Activated CD8-positive, alpha-beta memory T cell treated with anti-CD3 and anti-CD28 coated beads, Interleukin-2, amount 50 U/mL, for 1 hour (primary cell): ENCODE data around the gene MOB1A.
"Not testable (repeated sequence)": the region's sequence is repeated elsewhere in the genome, so short reads cannot be mapped to it uniquely, and the experiment has no call there.

ENCODE experiments used
- DNase-seq: peaks from one replicate; pipeline ENCODE4 v3.0.0-alpha.2; 2020; ENCODE audit errors: extremely low read depth

The MOB1A gene

DNA sequence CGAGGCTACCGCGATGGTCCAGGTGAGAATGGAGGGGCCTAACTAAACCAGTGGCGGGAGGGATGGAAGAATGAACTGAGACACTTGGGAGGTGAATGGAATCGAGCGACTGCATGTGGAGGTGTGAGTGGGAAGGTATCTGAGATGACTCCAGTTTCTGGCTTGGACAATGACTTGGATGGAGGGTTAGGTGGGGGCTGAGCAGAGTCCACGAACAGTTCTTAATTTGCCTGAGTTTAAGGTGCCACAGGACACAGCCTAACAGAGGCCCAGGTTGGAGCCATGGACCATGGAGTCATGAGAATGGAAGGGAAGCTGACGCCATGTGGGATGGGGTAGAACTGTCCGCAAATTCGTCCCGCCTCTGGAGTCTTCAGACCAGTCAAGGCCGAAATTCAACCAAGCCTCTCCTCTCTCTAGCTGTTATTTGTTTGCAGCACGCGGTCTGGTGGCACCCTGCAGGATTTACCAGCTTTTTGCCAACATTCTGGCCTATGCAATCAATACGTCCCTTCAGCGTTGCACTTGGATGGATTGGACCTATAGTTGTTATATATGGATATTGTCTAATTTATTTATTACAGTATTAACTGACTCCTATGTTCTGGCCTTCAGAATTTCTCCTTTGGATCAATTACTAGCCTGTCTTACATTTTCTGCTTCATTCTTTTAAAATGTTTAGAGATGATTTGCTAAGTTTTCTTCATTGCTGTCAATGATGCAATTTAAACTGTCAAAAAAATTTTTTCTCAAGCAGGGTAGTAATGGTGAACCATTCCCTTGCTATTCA lies 30.0 kb downstream of the MOB1A start:
- DNase-seq: no peak

DNA sequence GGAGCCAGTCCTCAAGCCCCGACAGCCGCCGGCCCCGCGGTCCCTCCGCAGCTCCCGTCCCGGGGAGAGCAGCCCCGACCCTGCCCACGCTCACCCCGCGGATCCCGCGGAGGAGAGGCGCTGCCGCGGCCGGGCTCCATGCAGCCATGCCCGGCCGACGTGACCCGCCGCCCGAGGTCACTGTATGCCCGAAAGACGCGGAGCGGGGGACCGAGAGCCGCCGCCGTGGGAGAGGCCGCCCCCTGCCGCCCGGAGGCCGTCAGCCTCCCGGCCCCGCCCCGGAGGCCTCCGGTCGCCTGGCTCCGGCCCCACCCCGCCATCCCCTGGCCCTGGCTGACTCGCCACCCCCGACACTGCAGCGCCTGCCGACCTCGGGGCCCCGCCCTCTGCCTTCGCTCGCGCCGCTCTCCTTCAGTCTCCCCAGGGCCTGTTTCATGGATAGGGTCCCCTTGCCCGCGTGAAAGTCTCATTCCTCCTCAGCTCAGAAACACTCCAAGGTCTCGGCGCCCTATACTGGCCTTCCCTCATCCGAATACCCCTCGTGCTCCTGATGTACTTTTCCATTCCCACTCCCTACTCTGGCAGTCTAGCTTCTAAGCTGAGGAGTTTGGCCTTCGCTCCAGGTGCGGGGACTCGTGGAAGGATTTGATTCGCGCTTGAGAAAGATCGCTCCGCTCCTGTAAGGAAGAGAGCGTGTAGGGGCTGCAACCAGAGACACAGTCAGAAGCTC lies 30.8 kb downstream of the MOB1A start, which contains the start of gene BOLA3:
TSS of gene BOLA3 (minus strand) at position 186 of the 730 bp plus-strand sequence. CDS start at position 148, 38 bp downstream.
- DNase-seq: peak; percentile 47

DNA sequence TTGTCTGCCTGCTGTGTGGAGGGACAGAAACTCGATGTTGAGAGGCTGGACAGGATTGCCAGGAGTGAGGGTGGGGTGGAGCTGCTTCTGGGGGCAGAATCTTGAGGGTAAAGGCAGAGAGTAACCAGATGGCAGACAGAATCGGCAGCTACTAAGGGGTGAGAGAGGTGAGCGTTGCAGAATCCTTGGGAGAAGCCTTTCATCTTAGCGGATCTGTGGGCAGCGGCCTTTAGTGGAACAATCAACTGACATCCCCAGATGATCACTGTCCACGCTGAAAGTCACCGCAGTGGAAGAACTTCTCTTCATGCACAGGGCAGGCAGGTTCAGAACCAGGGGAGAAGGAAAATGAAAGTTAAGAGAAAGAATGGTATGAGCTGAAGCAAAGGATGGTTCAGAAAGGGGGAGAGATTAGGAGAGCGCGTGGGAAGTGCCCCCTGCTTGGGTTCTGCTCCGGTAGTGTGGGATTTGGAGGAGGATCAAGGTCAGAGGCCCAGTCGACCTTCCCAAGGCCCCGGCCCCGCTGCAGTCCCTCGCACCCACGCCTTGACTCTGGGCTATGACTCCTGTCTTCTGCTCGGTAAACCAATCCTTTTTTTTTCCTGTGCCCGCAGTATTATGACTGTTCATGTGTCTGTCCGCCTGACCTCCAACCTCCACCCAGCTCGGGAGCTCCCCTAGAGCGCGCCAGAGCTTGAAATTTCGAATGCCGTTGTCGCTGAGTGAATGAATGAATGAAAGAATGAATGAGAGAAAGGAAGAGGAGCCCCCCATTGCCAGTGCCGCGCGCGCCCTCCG lies 31.6 kb downstream of the MOB1A start:
- no peak for DNase-seq

DNA sequence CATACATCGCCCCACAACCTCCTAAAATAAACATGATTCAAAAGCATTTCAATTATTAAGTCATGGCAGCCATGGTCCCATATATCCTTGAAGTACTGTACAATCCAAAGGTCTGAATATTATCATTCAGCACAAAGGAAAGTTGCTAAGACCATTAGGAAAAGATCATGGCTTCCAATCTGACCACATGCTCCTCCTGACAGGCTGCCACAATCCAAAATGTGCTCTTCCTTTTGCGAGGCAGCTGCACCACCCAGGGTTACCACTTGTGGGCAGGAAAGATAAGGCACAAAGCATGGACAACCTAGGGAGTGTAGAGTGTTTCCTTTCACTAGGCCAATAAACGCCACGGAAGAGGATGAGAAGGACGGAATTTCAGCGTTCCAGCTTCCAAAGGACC lies 36.3 kb downstream of the MOB1A start:
- DNase-seq: no peak

DNA sequence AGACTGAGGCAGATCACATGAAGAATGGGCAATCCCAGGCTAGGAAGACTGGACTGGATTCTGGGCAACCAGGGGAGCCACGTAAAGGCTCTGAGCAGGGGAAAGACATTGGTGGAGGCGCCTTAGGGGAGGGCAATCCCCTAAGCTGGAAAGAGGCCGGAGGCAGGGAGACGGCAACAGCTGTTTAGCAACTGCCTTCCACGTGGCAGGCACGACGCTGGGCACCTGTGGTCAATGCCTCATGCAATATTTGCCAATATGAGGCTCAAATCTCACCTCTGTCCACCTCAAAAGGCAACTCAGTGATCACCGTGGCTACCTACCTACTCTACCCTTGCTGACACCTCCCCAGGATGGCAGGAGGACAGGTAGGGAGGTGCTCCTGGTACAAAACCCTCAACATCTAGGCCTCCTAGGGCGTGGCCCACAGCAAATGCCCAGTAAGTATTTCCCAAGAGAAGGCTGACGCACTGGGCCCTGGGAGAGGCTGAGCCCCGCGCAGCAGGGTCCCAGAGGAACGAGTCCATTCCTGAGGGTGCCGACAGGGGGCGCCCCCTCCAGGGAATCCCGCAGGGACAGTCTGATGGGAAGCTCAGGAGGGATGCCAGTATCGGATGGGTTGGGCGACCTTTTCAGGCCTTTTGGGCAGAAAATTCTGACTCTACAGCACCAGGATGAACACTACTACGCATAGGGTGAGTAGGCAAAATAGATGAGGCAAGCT lies 39.9 kb downstream of the MOB1A start:
- no peak for DNase-seq

DNA sequence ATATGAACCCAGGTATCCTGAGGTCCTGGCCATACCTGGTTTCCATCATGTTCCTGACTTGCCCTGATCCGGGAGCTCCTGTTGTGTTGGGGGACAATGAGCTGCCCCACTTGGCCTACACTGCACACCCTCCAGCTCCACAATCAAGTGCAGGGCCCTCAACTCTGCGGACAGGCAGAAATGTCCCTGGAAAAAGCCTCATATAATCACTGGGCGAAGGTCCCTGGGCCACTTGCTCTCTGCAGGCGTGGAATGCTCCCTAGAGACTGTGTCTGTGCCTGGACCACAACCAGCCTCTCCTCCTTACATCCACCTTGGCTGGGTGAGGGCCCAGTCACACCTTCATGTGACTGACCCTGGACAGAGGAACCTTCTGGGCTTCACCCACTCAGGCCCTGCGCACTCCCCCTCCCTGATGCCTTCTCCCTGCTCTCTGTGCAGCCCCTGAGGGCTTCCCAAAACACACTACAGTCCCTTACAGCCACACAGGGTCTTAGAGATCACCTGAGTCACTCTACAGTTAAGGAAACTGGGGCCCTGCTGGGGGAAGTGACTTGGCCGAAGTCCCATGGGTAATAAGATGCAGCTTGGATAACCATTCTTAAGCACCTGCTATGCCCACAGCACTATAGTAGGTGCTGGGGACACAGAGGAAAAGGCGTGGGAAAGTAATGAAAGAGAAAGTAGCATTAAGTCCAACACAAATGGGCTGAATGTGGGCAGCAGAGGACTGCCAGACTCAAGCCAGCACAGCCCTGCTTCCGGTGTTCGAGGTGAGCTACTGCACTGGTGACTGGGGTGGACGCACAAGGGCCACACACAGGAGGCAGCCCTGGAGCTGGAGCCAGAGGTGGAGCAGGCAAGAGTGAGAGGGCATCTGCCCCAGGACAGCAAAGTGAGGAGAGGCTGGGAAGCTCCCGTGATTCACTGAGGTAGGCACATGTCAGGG lies 40.8 kb downstream of the MOB1A start:
- no peak for DNase-seq

DNA sequence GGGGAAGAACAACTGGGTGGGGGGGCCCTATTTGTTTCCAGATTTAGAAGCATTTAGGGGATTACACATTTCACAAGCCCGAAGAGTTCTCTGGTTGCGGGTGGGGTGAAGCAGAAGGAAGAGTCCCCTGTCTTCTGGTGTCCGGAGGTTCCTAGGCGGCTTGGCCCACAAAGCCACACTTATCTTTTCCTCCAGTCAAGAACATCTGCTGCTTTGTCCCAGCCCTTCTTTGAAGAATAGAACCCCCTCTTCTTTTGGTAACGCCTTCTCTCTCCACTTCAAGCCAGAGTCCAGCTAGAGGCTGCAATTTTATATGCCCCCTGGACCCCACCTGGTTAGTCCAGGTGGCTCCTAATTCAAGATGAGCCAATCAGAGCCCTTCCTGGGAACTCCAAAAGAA lies 46.8 kb downstream of the MOB1A start:
- no peak for DNase-seq

DNA sequence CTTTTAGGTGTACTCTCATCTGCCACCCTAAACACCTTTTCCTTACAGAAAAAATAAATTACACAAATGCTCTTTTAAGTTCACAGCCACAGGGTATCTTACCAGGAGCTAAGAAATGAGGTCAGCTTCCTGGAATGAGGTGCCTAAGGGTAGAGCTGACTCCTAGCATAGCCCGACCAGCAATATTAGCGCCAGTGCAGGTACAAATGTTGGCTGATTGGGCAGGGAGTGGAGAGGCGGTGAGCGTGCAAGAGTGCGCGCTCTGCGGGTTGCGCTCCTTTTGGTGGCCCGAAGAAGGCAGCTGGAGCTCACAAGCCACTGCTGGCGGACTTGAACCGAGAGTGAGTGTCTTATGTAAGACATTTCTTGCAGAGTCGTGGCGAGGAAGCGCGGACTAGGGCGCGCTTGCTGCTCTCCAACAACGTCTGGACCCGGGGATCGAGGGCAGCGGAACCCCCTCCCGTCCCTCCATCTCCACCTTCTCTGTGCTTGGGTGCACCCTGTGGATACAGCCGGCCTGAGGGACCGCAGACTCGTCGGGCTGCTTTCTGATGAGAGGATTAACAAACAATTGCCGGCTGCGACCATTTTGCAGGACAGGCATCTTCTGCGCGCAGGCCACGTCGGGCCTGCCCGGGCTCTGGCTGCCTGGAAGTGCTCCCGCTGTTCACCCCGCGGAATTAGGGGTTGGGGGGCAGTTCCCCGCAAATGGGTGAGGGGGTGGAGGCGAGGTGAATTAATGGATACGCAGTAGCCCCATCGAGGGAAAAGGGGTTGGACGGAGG lies 48.3 kb downstream of the MOB1A start:
- no peak for DNase-seq

DNA sequence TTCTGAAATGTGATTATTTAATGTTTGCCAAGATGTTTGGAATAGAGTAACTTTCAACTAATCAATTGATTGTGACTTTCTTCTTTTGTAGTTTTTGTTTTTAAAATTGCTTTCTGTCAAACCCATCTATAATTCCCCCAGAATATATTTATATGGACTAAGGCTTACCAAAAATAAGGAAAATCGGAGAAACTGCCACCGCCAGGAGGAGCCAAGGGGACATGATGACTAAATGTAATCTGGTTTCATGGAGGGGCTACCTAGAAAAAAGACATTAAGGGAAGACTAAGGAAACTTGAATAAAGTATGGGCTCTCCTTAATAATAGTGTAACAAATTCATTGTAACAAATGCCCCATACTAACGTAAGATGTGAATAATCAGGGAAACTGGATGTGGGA lies 50.5 kb downstream of the MOB1A start:
- no peak for DNase-seq

DNA sequence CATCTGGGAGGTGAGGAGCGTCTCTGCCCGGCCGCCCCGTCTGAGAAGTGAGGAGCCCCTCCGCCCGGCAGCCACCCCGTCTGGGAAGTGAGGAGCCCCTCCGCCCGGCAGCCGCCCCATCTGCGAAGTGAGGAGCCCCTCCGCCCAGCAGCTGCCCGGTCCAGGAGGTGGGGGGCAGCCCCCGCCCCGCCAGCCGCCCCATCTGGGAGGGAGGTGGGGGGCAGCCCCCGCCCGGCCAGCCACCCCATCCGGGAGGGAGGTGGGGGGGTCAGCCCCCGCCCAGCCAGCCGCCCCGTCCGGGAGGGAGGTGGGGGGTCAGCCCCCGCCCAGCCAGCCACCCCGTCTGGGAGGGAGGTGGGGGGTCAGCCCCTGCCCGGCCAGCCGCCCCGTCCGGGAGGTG lies 54.7 kb downstream of the MOB1A start:
- not testable (repeated sequence) for DNase-seq

DNA sequence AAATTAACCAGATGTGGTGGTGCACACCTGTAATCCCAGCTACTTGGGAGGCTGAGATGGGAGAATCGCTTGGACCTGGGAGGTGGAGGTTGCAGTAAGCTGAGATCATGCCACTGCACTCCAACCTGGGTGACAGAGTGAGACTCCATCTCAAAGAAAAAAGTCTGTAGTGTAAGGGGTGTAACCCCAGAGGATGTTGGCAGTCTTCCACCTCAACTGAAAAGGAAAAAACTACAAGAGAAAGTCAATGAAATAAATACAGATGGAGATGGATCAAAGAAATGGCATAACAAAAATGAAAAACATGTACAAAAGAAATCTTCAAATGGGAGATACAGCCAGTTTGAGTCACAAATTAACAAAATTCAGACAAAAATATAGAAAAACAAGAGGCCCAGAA lies 56.8 kb downstream of the MOB1A start:
- DNase-seq: not testable (repeated sequence)

DNA sequence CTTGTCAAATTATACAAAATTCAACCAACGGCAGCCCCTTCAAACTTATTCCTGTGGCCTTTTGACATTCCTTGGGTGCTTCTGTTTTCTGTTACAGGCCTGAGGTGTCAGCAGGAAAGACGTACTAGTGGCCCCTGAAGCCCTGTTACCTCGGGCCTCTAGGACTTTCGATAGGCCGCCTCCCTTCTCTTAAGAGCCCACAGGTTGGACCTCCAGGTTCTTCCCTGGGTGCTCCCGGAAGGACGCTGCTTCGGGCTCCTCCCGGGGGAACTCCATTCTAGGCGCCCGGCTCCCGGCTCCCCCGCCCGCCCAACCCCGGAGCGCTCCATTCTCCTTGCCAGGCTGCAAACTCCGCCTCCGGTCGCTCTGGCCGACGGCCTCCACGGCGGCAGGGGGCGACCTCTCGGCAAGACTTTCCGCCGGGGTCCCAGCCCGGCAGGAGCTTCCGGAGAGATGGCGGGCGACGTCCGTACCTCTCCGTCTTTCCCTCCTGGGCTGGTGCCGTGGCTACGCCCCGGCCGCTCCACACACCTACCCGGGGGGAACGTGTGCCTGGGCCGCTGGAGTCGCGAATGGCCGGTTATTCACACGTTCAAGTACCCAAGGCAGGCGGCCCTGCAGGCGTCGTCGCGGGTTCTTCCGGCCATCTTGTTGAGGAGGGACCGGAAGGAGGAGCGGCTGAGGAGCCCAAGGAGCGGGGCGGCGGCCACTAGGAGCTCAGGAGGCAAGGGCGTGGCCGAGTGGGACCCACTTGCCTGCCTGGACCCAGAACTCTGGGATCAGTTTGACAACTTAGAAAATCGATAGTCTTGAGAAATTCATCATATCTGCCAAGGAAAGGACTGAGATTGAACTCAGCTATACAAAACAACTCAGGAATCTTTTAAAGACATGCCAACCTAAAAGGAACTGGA lies 58.5 kb downstream of the MOB1A start:
- peak; percentile 42 for DNase-seq

DNA sequence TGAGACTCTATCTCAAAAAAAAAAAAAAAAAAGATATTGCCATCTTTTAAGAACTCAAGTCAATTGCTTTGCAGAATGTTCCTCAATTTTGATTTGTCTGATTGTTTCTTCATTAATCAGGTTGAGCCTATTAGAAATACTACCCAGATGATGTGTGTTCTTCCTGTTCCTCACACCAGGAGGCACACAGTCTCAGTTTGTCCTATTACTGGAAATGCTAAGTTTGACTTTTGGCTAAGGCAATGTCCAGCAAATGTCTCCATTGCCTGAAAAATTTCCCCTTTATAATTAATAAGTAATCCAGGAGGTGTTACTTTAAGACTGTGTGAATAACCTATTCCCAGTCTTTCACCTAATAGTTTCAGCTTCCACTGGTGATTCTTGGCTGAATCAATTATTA lies 59.3 kb downstream of the MOB1A start:
- no peak for DNase-seq

DNA sequence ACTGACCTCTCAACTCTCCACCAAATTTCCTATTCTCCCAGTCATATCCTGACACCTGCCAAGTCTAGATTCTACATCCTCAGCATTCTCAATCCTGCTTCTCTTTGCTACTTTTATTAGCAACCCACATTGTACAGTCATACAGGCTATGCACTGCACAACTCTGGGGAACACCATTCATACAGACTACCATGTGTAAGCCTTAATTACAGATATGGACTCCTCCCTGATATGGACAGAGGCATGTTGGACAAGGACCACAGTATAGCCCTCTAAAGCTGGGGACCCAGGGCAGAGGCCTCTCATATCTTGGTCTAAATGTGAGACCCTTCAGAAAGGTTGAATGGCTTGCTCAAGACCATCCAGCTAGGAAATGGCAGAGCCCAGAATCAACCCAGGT lies 67.3 kb downstream of the MOB1A start:
- no peak for DNase-seq

DNA sequence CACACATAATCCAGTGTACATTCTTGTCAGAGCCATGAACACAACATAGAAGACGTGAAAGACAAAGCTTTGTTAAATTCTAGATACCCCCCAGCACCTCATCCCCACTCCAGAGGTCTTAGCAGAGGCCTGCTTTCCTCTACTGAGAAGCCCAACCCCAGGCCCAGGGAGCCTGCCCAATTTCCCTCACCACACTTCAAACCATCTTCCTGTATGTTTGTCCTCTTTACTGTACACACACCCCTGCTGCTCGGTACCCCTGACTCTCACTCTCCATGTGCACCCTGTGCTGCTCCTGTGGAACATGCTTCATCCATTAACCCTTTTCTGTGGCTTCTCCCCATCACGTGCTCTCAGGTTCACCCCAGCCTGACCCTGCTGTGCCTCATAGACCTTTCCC lies 68.1 kb downstream of the MOB1A start:
- no peak for DNase-seq

DNA sequence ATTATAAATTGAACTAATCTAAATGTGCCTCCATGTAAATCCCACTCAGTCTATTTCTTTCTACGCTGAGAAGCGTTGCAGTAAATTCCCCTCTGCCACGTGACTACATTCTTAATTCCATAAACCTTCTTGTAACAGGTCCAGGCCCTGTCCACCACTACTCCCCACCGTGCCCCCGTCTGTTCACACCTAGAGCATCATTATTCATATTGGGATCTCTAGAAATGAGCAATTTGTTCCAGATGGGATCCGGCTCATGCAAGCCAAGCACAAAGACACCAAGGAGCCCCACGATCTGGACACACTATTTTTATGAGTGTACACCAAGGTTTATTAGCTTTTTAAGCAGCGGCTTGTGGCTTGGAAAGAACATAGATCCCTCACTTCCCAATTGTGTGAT lies 69.1 kb downstream of the MOB1A start:
- no peak for DNase-seq

DNA sequence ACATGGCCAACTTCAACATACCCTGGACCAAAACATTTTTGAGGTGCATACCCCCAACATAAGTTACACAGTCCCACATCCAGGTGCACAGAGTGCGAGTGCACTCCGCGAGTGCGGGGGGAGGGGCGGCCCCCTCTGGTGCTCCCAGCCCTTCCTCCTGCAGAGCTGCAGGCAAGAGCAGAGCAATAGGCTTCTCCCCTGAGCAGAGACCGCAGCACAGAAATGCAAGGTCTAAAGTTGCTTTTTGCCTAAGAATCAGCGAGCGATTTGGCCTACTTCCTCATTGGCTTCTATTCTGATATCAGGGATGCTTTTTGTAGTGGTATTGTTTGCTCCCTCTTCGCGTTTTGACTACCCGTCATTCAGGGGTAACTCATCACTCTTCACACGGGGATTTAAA lies 71.6 kb downstream of the MOB1A start:
- no peak for DNase-seq

DNA sequence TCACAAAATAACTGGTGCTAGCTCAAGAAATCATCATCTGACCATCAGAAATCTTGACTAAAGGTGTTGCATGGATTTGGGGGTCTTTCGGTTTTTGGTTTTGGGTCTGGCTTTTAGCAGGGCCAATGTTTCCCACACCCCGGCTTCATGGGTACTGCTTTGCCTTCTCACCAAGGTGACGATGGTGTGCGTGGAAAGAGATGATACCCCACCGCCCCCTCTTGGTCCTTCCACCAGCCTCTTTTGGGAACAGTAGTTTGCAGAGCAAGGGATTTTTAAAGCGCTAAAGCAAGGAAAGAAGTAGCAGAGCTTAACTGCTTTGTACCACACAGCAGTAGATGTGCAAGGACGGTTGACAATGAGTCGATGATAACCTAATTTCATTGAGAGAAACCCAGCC lies 73.3 kb downstream of the MOB1A start:
- no peak for DNase-seq

DNA sequence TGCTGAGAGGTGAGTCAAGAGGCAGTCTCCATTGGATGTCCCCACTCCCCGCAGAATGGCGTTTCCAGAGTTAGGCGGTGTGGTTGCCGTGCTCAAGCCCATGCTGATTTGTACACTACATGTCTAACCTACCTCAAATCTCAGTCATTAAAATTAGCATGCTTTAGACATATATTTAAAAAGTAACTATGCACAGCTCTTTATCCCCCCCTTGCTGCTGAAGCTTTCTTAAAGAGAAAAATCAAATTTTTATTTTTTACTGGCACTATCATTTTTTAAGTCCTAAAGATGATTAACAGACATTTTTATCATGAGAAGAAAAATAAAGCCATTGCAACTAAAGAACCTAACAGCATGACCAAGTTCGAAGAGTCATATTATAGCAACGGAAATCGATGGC lies 73.8 kb downstream of the MOB1A start:
- no peak for DNase-seq
